Femur (tissue), 1 donor: Measurements from ENCODE around the gene CFAP77.
"Not testable (repeated sequence)": the region's sequence is repeated elsewhere in the genome, so short reads cannot be mapped to it uniquely, and the experiment has no call there.

Experiments used
- DNase-seq: peaks from one replicate; pipeline ENCODE4 v3.0.0-alpha.2; 2017

Gene CFAP77

GRCh38 chr9:132409828-132410528 lies at the start of gene CFAP77:
TSS of gene CFAP77 (plus strand) at chr9:132410211. CDS start at chr9:132410272, 61 bp downstream.
- peak; percentile 44 for DNase-seq

GRCh38 chr9:132364068-132364467 lies 45.9 kb upstream of the CFAP77 start:
- no peak for DNase-seq

- no peak for DNase-seq
Measured at GRCh38 chr9:132365986-132366385, 44.0 kb upstream of the CFAP77 start.

GRCh38 chr9:132366481-132366880 lies 43.5 kb upstream of the CFAP77 start:
- DNase-seq, result no peak

- no peak for DNase-seq
Measured at GRCh38 chr9:132367613-132368313, 42.2 kb upstream of the CFAP77 start.

GRCh38 chr9:132369421-132369820 lies 40.6 kb upstream of the CFAP77 start:
- DNase-seq, result no peak

GRCh38 chr9:132370592-132370991 lies 39.4 kb upstream of the CFAP77 start:
- DNase-seq, result no peak

- peak; percentile 51 for DNase-seq
Measured at GRCh38 chr9:132372177-132373095, 37.6 kb upstream of the CFAP77 start.

- DNase-seq, result not testable (repeated sequence)
Measured at GRCh38 chr9:132377769-132378168, 32.2 kb upstream of the CFAP77 start.

- DNase-seq, result not testable (repeated sequence)
Measured at GRCh38 chr9:132378416-132378815, 31.6 kb upstream of the CFAP77 start.

GRCh38 chr9:132381966-132382541 lies 28.0 kb upstream of the CFAP77 start:
- DNase-seq, result no peak

- DNase-seq, result no peak
Measured at GRCh38 chr9:132383462-132383883, 26.5 kb upstream of the CFAP77 start.

GRCh38 chr9:132384376-132384775 lies 25.6 kb upstream of the CFAP77 start:
- DNase-seq, result no peak

- DNase-seq, result no peak
Measured at GRCh38 chr9:132387133-132387532, 22.9 kb upstream of the CFAP77 start.

- DNase-seq, result no peak
Measured at GRCh38 chr9:132390966-132391365, 19.0 kb upstream of the CFAP77 start.

GRCh38 chr9:132391449-132391848 lies 18.6 kb upstream of the CFAP77 start:
- no peak for DNase-seq

GRCh38 chr9:132395560-132395959 lies 14.5 kb upstream of the CFAP77 start:
- DNase-seq, result no peak

GRCh38 chr9:132401824-132402223 lies 8.2 kb upstream of the CFAP77 start:
- DNase-seq, result no peak

GRCh38 chr9:132404228-132404881 lies 5.7 kb upstream of the CFAP77 start:
- DNase-seq, result no peak

GRCh38 chr9:132406554-132407122 lies 3.4 kb upstream of the CFAP77 start, which contains the start of gene TTF1:
TSS of gene TTF1 (minus strand) at chr9:132406840. CDS start at chr9:132402821, 4,019 bp downstream.
- peak; percentile 95 for DNase-seq

- no peak for DNase-seq
Measured at GRCh38 chr9:132407196-132407595, 2.8 kb upstream of the CFAP77 start.

- DNase-seq, result no peak
Measured at GRCh38 chr9:132408521-132408920, 1.5 kb upstream of the CFAP77 start.
